NT2/D1 (cell line): ENCODE results near the gene ZNF467.

Experiments used
- DNase-seq: peaks from one replicate; pipeline ENCODE4 v3.0.0-alpha.2; 2011; ENCODE audit warnings: low read depth, low spot score
- H3K27me3 ChIP-seq: 2 replicates; pipeline ENCODE4 v1.6.0; 2011; ENCODE audit warnings: mild to moderate bottlenecking; ENCODE audit not compliant: insufficient read length, insufficient read depth
- H3K36me3 ChIP-seq: 2 replicates; pipeline ENCODE4 v1.6.1; 2011; ENCODE audit warnings: mild to moderate bottlenecking, low read length, mixed read lengths; ENCODE audit not compliant: insufficient read depth, insufficient read length
- H3K4me1 ChIP-seq: 2 replicates; pipeline ENCODE4 v1.5.1; 2011; ENCODE audit not compliant: insufficient read depth, insufficient read length
- H3K4me3 ChIP-seq: 2 replicates; pipeline ENCODE4 v1.5.1; 2011; ENCODE audit warnings: low read depth; ENCODE audit not compliant: insufficient read length
- H3K9ac ChIP-seq: 2 replicates; pipeline ENCODE4 v1.6.0; 2011; ENCODE audit warnings: low read depth; ENCODE audit not compliant: insufficient read length
- H3K9me3 ChIP-seq: 2 replicates; pipeline ENCODE4 v1.5.1; 2011; ENCODE audit warnings: mild to moderate bottlenecking, low read length; ENCODE audit not compliant: insufficient read depth
- SUZ12 ChIP-seq: IDR thresholded peaks from 2 replicates; pipeline ENCODE4 v1.6.1; 2011; ENCODE audit not compliant: insufficient read length, insufficient read depth; ENCODE audit errors: extremely low read depth
- YY1 ChIP-seq: IDR thresholded peaks from 2 replicates; pipeline ENCODE4 v1.6.1; 2011; ENCODE audit not compliant: insufficient read length, insufficient read depth
- ZNF274 ChIP-seq: IDR thresholded peaks from 2 replicates; pipeline ENCODE4 v1.6.1; 2011; ENCODE audit warnings: mild to moderate bottlenecking, low read depth, low read length

ZNF467 gene

GRCh38 chr7:149819141-149819960, 46.0 kb upstream of the ZNF467 start:
- TF ChIP-seq SUZ12, result no peak
- no peak for TF ChIP-seq YY1

DNA sequence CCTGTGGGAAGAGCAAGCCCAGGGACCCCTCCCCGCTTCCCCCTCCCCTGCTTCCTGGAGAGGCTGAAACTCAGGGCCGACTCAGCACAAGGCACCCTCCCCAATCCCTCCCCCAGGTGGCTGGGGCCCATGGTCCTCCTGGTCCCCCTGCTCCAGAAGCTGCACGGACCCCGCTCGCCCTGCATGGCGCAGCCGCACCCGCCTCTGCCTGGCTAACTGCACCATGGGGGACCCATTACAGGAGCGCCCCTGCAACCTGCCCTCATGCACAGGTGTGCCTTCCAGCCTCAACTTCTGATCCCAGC, 45.1 kb upstream of the ZNF467 start:
- Histone ChIP-seq H3K36me3 (no peaks in the 10 kb centered on the region), H3K9me3 (peaks cover 16% of the 10 kb centered on the region; the same call in 1 of the 2 replicates), H3K27me3 (no peaks in the 10 kb centered on the region), H3K4me3 (no peak overlapping the region), H3K9ac (no peak overlapping the region), H3K4me1 (peaks cover 8% of the 10 kb centered on the region)
- DNase-seq, result no peak
- no peak for TF ChIP-seq ZNF274
- TF ChIP-seq YY1, result no peak
- TF ChIP-seq SUZ12, result no peak

More at GRCh38 chr7:149819141-149819960, 46.0 kb upstream of the ZNF467 start:
- no peak overlapping the region for H3K9ac ChIP-seq
- peaks cover 24% of the 10 kb centered on the region; the same call in 1 of the 2 replicates for H3K9me3 ChIP-seq
- no peaks in the 10 kb centered on the region for H3K36me3 ChIP-seq
- no peak overlapping the region for H3K4me3 ChIP-seq
- peaks cover 6% of the 10 kb centered on the region for H3K4me1 ChIP-seq
- no peaks in the 10 kb centered on the region for H3K27me3 ChIP-seq
- no peak for DNase-seq

DNA sequence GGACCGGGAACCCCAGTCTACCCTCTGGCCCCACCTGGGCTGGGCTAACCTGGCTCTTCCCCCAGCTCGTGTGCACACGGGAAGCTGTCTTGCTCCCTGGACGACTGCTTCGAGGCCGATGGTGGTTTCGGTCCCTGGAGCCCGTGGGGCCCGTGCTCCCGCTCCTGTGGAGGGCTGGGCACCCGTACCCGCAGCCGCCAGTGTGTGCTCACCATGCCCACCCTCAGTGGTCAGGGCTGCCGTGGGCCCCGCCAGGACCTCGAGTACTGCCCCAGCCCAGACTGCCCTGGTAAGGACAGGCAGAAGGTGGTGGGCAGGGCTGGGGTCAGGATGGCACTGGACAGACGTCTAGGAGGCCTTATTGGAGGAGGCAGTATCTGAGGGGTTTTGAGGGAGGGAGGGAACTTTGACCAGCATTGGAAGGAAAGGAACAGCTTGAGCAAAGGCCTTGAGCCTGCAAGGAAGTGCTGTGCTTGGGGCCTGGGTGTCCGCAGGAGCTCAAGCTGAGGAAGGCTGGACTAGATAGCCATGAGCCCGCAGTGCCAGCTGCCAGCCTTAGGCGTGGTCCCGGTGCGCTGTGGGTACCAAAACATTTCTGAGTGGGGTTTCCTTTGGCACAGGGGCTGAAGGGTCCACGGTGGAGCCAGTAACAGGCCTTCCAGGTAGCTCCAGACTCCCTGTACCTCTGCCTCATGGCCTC, 44.6 kb upstream of the ZNF467 start:
- Histone ChIP-seq H3K4me3 (no peak overlapping the region), H3K27me3 (no peaks in the 10 kb centered on the region), H3K9me3 (peaks cover 11% of the 10 kb centered on the region; the same call in 1 of the 2 replicates), H3K9ac (no peak overlapping the region), H3K4me1 (peaks cover 9% of the 10 kb centered on the region), H3K36me3 (no peaks in the 10 kb centered on the region)
- TF ChIP-seq YY1 (no peak), ZNF274 (no peak), SUZ12 (no peak)
- DNase-seq, result no peak

GRCh38 chr7:149817301-149817771, 43.9 kb upstream of the ZNF467 start:
- Histone ChIP-seq H3K27me3 (no peaks in the 10 kb centered on the region), H3K36me3 (no peaks in the 10 kb centered on the region), H3K4me3 (no peak overlapping the region), H3K4me1 (peaks cover 9% of the 10 kb centered on the region), H3K9ac (no peak overlapping the region), H3K9me3 (peaks cover 4% of the 10 kb centered on the region; the same call in 1 of the 2 replicates)
- DNase-seq, result no peak
- TF ChIP-seq YY1, result no peak

- peaks cover 9% of the 10 kb centered on the region for H3K4me1 ChIP-seq
- DNase-seq, result no peak
- no peaks in the 10 kb centered on the region for H3K36me3 ChIP-seq
- H3K9me3 ChIP-seq, result no peaks in the 10 kb centered on the region; the same call in 1 of the 2 replicates
- no peaks in the 10 kb centered on the region for H3K27me3 ChIP-seq
- no peak overlapping the region for H3K4me3 ChIP-seq
- no peak for TF ChIP-seq SUZ12
- no peak for TF ChIP-seq ZNF274
- TF ChIP-seq YY1, result no peak
- no peak overlapping the region for H3K9ac ChIP-seq
Observed at GRCh38 chr7:149816794-149817193, 43.4 kb upstream of the ZNF467 start.

DNA sequence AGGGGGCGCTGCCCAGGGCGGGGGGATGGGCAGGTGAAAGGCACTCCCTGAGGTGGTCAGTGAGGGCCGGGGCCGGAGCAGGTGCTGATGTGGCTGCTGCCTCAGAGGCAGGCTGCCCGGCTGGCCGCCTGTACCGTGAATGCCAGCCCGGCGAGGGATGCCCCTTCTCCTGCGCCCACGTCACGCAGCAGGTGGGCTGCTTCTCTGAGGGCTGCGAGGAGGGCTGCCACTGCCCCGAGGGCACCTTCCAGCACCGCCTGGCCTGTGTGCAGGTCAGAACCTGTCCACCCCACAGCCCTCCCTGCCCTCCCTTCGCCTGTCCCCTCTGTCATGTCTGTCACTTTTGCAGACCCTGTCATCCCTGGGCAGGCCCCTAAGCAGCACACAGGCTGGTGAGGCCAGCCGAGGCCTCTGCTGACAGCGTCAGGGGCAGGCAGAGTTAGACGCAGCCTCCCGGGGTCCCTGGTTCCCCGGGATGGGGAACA, 42.9 kb upstream of the ZNF467 start:
- H3K4me3 ChIP-seq, result no peak overlapping the region
- H3K4me1 ChIP-seq, result peaks cover 9% of the 10 kb centered on the region
- H3K27me3 ChIP-seq, result no peaks in the 10 kb centered on the region
- TF ChIP-seq YY1, result no peak
- no peak for TF ChIP-seq ZNF274
- no peak for TF ChIP-seq SUZ12
- no peak overlapping the region for H3K9ac ChIP-seq
- no peak for DNase-seq
- no peaks in the 10 kb centered on the region; the same call in 1 of the 2 replicates for H3K9me3 ChIP-seq
- H3K36me3 ChIP-seq, result no peaks in the 10 kb centered on the region

DNA sequence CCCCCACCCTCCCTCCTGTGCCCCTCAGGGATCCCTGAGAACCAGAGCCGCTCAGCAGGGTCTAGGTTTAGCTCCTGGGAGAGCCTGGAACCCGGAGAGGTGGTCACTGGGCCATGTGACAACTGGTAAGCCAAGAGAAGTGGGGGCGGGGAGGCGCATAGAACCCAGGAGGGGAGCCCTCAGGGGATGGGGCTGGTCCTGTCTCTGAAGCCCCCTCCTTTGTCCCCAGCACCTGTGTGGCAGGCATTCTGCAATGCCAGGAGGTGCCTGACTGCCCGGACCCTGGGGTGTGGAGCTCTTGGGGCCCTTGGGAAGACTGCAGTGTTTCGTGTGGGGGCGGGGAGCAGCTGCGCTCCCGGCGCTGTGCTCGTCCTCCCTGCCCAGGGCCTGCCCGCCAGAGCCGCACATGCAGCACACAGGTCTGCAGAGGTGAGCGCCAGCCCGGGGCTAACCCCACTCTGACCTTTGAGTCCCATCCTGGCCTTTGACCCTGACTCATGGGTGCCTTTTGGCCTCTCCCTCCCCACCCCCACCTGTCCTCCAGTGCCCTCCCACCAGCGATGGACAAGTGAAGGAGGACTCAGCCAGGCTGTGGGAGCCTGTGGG, 42.4 kb upstream of the ZNF467 start:
- Histone ChIP-seq H3K9me3 (no peaks in the 10 kb centered on the region), H3K4me3 (no peak overlapping the region), H3K9ac (no peak overlapping the region), H3K4me1 (peaks cover 9% of the 10 kb centered on the region), H3K36me3 (no peaks in the 10 kb centered on the region), H3K27me3 (no peaks in the 10 kb centered on the region)
- no peak for DNase-seq
- TF ChIP-seq SUZ12 (no peak), ZNF274 (no peak), YY1 (no peak)
